HEK293 (cell line): ENCODE measurements around the gene ETFBKMT.

ENCODE experiments used
- CTCF ChIA-PET: fragments of 350-600 bp; formaldehyde crosslinking; extraction: SDS; loops from one replicate; lab custom pipeline; 2021; ENCODE audit warnings: antibody characterized with exemption; lab: Yijun Ruan, JAX
- POLR2A ChIA-PET: fragments of 300-600 bp; formaldehyde crosslinking; extraction: SDS; loops from one replicate; lab custom pipeline; 2020; ENCODE audit warnings: antibody characterized with exemption, inconsistent platforms; lab: Yijun Ruan, JAX
- H3K27ac ChIP-seq: fragments of 200-500 bp; sonication (Bioruptor generic); 2 replicates; pipeline ENCODE4 v1.5.1; 2014; ENCODE audit warnings: low read depth, low read length, control low read depth, inconsistent platforms; ENCODE audit errors: extremely low read depth
- H3K36me3 ChIP-seq, 2 experiments: fragments of 200-500 bp in 1 of 2; sonication (Bioruptor generic) in 1 of 2; 1 replicate in 1 of 2; 2 replicates in 1 of 2; pipeline ENCODE4 v1.5.1; 2014 to 2017; ENCODE audit warnings: inconsistent platforms in 2 of 2, low read length in 2 of 2; ENCODE audit not compliant: control insufficient read depth in 2 of 2, insufficient read depth in 1 of 2
- H3K4me1 ChIP-seq: fragments of 200-500 bp; sonication (Bioruptor generic); 2 replicates; pipeline ENCODE4 v1.5.1; 2014; ENCODE audit warnings: mild to moderate bottlenecking, low read length, inconsistent platforms; ENCODE audit not compliant: control insufficient read depth, insufficient read depth
- H3K4me3 ChIP-seq: 2 replicates; pipeline ENCODE4 v1.5.1; 2011; ENCODE audit warnings: low read depth, mild to moderate bottlenecking, control low read depth, low read length, moderate library complexity
- H3K9me3 ChIP-seq: fragments of 200-500 bp; sonication (Bioruptor generic); 2 replicates; pipeline ENCODE4 v1.5.1; 2014; ENCODE audit warnings: low read depth, low read length, inconsistent platforms; ENCODE audit not compliant: control insufficient read depth, insufficient read depth
- BCL6B ChIP-seq: fragments of 450-650 bp; formaldehyde crosslinking; IDR thresholded peaks from 2 replicates; pipeline ENCODE4 v1.5.1; 2017; ENCODE audit warnings: missing biosample characterization, missing genetic modification characterization
- GLI2 ChIP-seq: fragments of 450-650 bp; formaldehyde crosslinking; IDR thresholded peaks from 2 replicates; pipeline ENCODE4; 2017; ENCODE audit warnings: missing biosample characterization, missing genetic modification characterization, low read depth, borderline replicate concordance
- MYNN ChIP-seq: fragments of 450-650 bp; formaldehyde crosslinking; IDR thresholded peaks from 2 replicates; pipeline ENCODE4 v1.5.1; 2016; ENCODE audit warnings: missing biosample characterization, missing genetic modification characterization, borderline replicate concordance
- PBX3 ChIP-seq: sonication (generic); formaldehyde crosslinking; IDR thresholded peaks from 2 replicates; pipeline ENCODE4 v1.8.1; 2022; ENCODE audit warnings: mild to moderate bottlenecking, moderate library complexity, missing genetic modification reagents
- PRDM1 ChIP-seq: fragments of 450-650 bp; formaldehyde crosslinking; IDR thresholded peaks from 2 replicates; pipeline ENCODE4; 2016; ENCODE audit warnings: missing biosample characterization, missing genetic modification characterization
- PRDM2 ChIP-seq: fragments of 450-650 bp; formaldehyde crosslinking; IDR thresholded peaks from 2 replicates; pipeline ENCODE4 v1.5.1; 2016; ENCODE audit warnings: missing biosample characterization, missing genetic modification characterization, borderline replicate concordance
- PRDM4 ChIP-seq: fragments of 450-650 bp; formaldehyde crosslinking; IDR thresholded peaks from 2 replicates; pipeline ENCODE4 v1.5.1; 2017; ENCODE audit warnings: missing biosample characterization, missing genetic modification characterization
- ZNF133 ChIP-seq: fragments of 450-650 bp; formaldehyde crosslinking; IDR thresholded peaks from 2 replicates; pipeline ENCODE4 v1.5.1; 2016; ENCODE audit warnings: missing biosample characterization, missing genetic modification characterization
- ZNF148 ChIP-seq: fragments of 450-650 bp; formaldehyde crosslinking; IDR thresholded peaks from 2 replicates; pipeline ENCODE4 v1.5.0; 2017; ENCODE audit warnings: missing biosample characterization, missing genetic modification characterization, borderline replicate concordance
- ZNF302 ChIP-seq: fragments of 450-650 bp; formaldehyde crosslinking; IDR thresholded peaks from 2 replicates; pipeline ENCODE4 v1.5.1; 2016; ENCODE audit warnings: missing biosample characterization, missing genetic modification characterization, low read depth
- ZNF416 ChIP-seq: fragments of 450-650 bp; formaldehyde crosslinking; IDR thresholded peaks from 2 replicates; pipeline ENCODE4 v1.5.1; 2016; ENCODE audit warnings: missing biosample characterization, missing genetic modification characterization
- ZNF473 ChIP-seq: fragments of 450-650 bp; formaldehyde crosslinking; IDR thresholded peaks from 2 replicates; pipeline ENCODE4 v1.5.1; 2017; ENCODE audit warnings: missing biosample characterization, missing genetic modification characterization
- ZNF600 ChIP-seq: fragments of 450-650 bp; formaldehyde crosslinking; IDR thresholded peaks from 2 replicates; pipeline ENCODE4 v1.5.1; 2016; ENCODE audit warnings: missing biosample characterization, missing genetic modification characterization
- ZSCAN16 ChIP-seq: fragments of 450-650 bp; formaldehyde crosslinking; IDR thresholded peaks from 2 replicates; pipeline ENCODE4 v1.5.1; 2016; ENCODE audit warnings: missing biosample characterization, missing genetic modification characterization
- ZSCAN4 ChIP-seq: fragments of 450-650 bp; formaldehyde crosslinking; IDR thresholded peaks from 2 replicates; pipeline ENCODE4 v1.5.1; 2017; ENCODE audit warnings: missing biosample characterization, missing genetic modification characterization
- ZSCAN5A ChIP-seq: fragments of 450-650 bp; formaldehyde crosslinking; IDR thresholded peaks from 2 replicates; pipeline ENCODE4 v1.5.1; 2016; ENCODE audit warnings: missing biosample characterization, missing genetic modification characterization
- ZXDB ChIP-seq: fragments of 450-650 bp; formaldehyde crosslinking; IDR thresholded peaks from 2 replicates; pipeline ENCODE4 v1.5.1; 2016; ENCODE audit warnings: missing biosample characterization, missing genetic modification characterization

Gene ETFBKMT

GRCh38 chr12:31710021-31710818 is 50.7 kb downstream of the ETFBKMT start:
- Histone ChIP-seq H3K36me3 (no peaks in the 10 kb centered on the region), H3K4me1 (no peaks in the 10 kb centered on the region)
- CTCF ChIA-PET: no interaction called here
- no peak for TF ChIP-seq PRDM2
- TF ChIP-seq ZNF416: no peak
- TF ChIP-seq ZNF302 (tag by site-specific recombination): no peak
- peak; percentile 74 for TF ChIP-seq ZSCAN4 (tag by site-specific recombination)
- TF ChIP-seq, all 188 proteins: peak for 1
- POLR2A ChIA-PET: no interaction called here
- H3K9me3 ChIP-seq: no peaks in the 10 kb centered on the region
- no peak overlapping the region for H3K4me3 ChIP-seq
- no peak overlapping the region for H3K27ac ChIP-seq

GRCh38 chr12:31712877-31713276 is 53.4 kb downstream of the ETFBKMT start:
- Histone ChIP-seq H3K9me3 (no peaks in the 10 kb centered on the region), H3K27ac (no peak overlapping the region), H3K36me3 (no peaks in the 10 kb centered on the region), H3K4me1 (no peaks in the 10 kb centered on the region), H3K4me3 (no peak overlapping the region)
- CTCF ChIA-PET: interaction anchor here (0.7 kb wide), 1 partner anchor 1838 kb away, joined by 3 read pairs; no protein-coding TSS in a partner anchor
- POLR2A ChIA-PET: no interaction called here
- TF ChIP-seq ZNF148 (tag by site-specific recombination) (no peak), BCL6B (tag by site-specific recombination) (no peak), PRDM4 (tag by site-specific recombination) (no peak), PRDM1 (tag by site-specific recombination) (no peak), ZNF473 (no peak), PBX3 (no peak), ZSCAN5A (tag by site-specific recombination) (no peak), MYNN (tag by site-specific recombination) (no peak), GLI2 (tag by site-specific recombination) (no peak), ZXDB (tag by site-specific recombination) (no peak), ZNF133 (tag by site-specific recombination) (no peak), ZNF600 (no peak), ZSCAN16 (tag by site-specific recombination) (no peak)
